Sciatic nerve (tissue), 2 donors: ENCODE data around the gene PYGO2. TPM values are rescaled to one million over a fixed set of nuclear protein-coding genes. Genes with fewer than 3 reads are reported as not detected.
A peak's percentile ranks its signal among the peaks of the same experiment; 100 is the strongest.

ENCODE experiments used
- ATAC-seq: fragments of 200-7000 bp; cut with Tn5 transposase; one replicate; pipeline ENCODE4 v1.9.1; 2020; ENCODE audit warnings: mild to moderate bottlenecking, moderate library complexity
- DNase-seq: peaks from one replicate; pipeline ENCODE4 v3.0.0-alpha.2; 2020; ENCODE audit warnings: low spot score
- intact Hi-C: fragments of 100-400 bp; cut with DNase I; formaldehyde crosslinking; loops from one replicate; pipeline ENCODE4 v1.14.2; 2022
- total RNA-seq: library from RNA; stranded (reverse); fragmentation: NEBNext Ultra II Directional; extraction: Animal tissue kit (Norgen Biotek cat#: 25700); gene quantifications from one replicate; pipeline ENCODE4 v1.2.1, GENCODE V29; 2021
- donor health status: DM: no; HTN: no; CAD: no.
- donor health status: DM: no; HTN: no; CAD: no.

PYGO2 gene
- total RNA-seq, 1 donor from 2014 or later: 25.0 TPM

- DNase-seq (peak; percentile 84), ATAC-seq (peak; percentile 88)
- intact Hi-C loops: loop anchor here (10.0 kb wide), 1 partner anchor 99 kb away; the partner anchor contains the start of gene ADAM15
Observed at GRCh38 chr1:154955718-154956543, 5.7 kb downstream of the PYGO2 start, which contains the start of gene PBXIP1. Gene PBXIP1, minus strand, starts transcription at chr1:154956099. Its CDS starts 2,378 bp downstream, at chr1:154953721.

GRCh38 chr1:154955039-154955717 is 6.4 kb downstream of the PYGO2 start:
- ATAC-seq (peak; percentile 11), DNase-seq (no peak)
- intact Hi-C loops: loop anchor here (10.0 kb wide), 1 partner anchor 100 kb away; the partner anchor contains the start of gene ADAM15

GRCh38 chr1:154954541-154954940 is 7.0 kb downstream of the PYGO2 start:
- intact Hi-C loops: loop anchor here (10.0 kb wide), 1 partner anchor 100 kb away; the partner anchor contains the start of gene ADAM15
- no peak for ATAC-seq
- no peak for DNase-seq

GRCh38 chr1:154953611-154954038 is 8.0 kb downstream of the PYGO2 start:
- DNase-seq (no peak), ATAC-seq (no peak)
- intact Hi-C loops: loop anchor here (10.0 kb wide), 1 partner anchor 101 kb away; the partner anchor contains the start of gene ADAM15

GRCh38 chr1:154952664-154953063 is 8.9 kb downstream of the PYGO2 start:
- DNase-seq (no peak), ATAC-seq (no peak)
- intact Hi-C loops: loop anchor here (10.0 kb wide), 1 partner anchor 102 kb away; the partner anchor contains the start of gene ADAM15

GRCh38 chr1:154951901-154952657 is 9.5 kb downstream of the PYGO2 start:
- intact Hi-C loops: loop anchor here (10.0 kb wide), 1 partner anchor 103 kb away; the partner anchor contains the start of gene ADAM15
- no peak for DNase-seq
- ATAC-seq: no peak

- intact Hi-C loops: no loop called here
Observed at GRCh38 chr1:154948079-154948478, 13.5 kb downstream of the PYGO2 start.

GRCh38 chr1:154945962-154946850 is 15.4 kb downstream of the PYGO2 start:
- ATAC-seq (no peak), DNase-seq (no peak)
- intact Hi-C loops: no loop called here

More at GRCh38 chr1:154948079-154948478, 13.5 kb downstream of the PYGO2 start:
- ATAC-seq: no peak
- no peak for DNase-seq

GRCh38 chr1:154945160-154945961 is 16.2 kb downstream of the PYGO2 start:
- intact Hi-C loops: no loop called here
- DNase-seq (no peak), ATAC-seq (no peak)

- intact Hi-C loops: no loop called here
- no peak for ATAC-seq
- DNase-seq: no peak
Observed at GRCh38 chr1:154944401-154945159, 17.0 kb downstream of the PYGO2 start.

- peak; percentile 58 for ATAC-seq
- DNase-seq: no peak
- intact Hi-C loops: no loop called here
Observed at GRCh38 chr1:154943649-154944400, 17.8 kb downstream of the PYGO2 start.

- intact Hi-C loops: no loop called here
- DNase-seq: no peak
- no peak for ATAC-seq
Observed at GRCh38 chr1:154941333-154942013, 20.1 kb downstream of the PYGO2 start.

- intact Hi-C loops: no loop called here
- no peak for DNase-seq
- no peak for ATAC-seq
Observed at GRCh38 chr1:154940651-154941194, 20.9 kb downstream of the PYGO2 start.

- ATAC-seq (no peak), DNase-seq (no peak)
- intact Hi-C loops: no loop called here
Observed at GRCh38 chr1:154940213-154940560, 21.4 kb downstream of the PYGO2 start.
